HCT116 (cell line): Measurements from ENCODE around the gene ZACN. TPM values are rescaled to one million over a fixed set of nuclear protein-coding genes. Genes with fewer than 3 reads are reported as not detected.

Experiments used
- ATAC-seq: fragments of 200-7000 bp; cut with Tn5 transposase; 2 replicates; pipeline ENCODE4 v1.9.1; 2020; ENCODE audit warnings: mild to moderate bottlenecking, moderate library complexity
- BruUV-seq: library from RNA; stranded (reverse); fragments of 400-500 nt; replicated peaks from 2 replicates; lab custom pipeline; 2021; lab: Mats Ljungman, UMichigan
- CTCF ChIA-PET: fragments of 300-600 bp; sonication (Branson Sonifier 250); formaldehyde crosslinking; loops from one replicate; lab custom pipeline; 2021; ENCODE audit warnings: antibody characterized with exemption; lab: Charles Lee
- POLR2A ChIA-PET: fragments of 300-600, 350-600 bp; sonication (Branson Sonifier 250); formaldehyde crosslinking; loops from one replicate; lab custom pipeline; 2021; ENCODE audit warnings: antibody characterized with exemption; lab: Charles Lee
- RAD21 ChIA-PET, 2 experiments: fragments of 300-600 bp; sonication (Branson Sonifier 250); formaldehyde crosslinking; loops; one replicate each; lab custom pipeline; 2023; ENCODE audit warnings: low total read pairs in 2 of 2; ENCODE audit not compliant: uncharacterized antibody in 2 of 2, unreplicated experiment in 2 of 2, low non-redundant PET in 1 of 2; lab: Charles Lee
- DNase-seq: peaks from one replicate; pipeline ENCODE4 v3.0.0-alpha.2; 2010; ENCODE audit warnings: low read depth, low spot score
- H2AFZ ChIP-seq: fragments of 200-600 bp; shearing (Covaris generic), sonication (generic); 2 replicates; pipeline ENCODE4 v1.6.1; 2017; ENCODE audit warnings: low read depth, mixed run types, mixed read lengths, antibody characterized with exemption, low read length; ENCODE audit not compliant: poor library complexity, severe bottlenecking
- H3K27ac ChIP-seq: 2 replicates; pipeline ENCODE4 v1.5.1; 2012; ENCODE audit warnings: low read depth, low read length
- H3K27me3 ChIP-seq: fragments of 200-600 bp; sonication (generic); 2 replicates; pipeline ENCODE4 v1.6.1; 2016; ENCODE audit warnings: mixed run types, low read length, mixed read lengths; ENCODE audit not compliant: insufficient read depth
- H3K36me3 ChIP-seq, 2 experiments: fragments of 200-500 bp in 1 of 2; fragments of 200-600 bp in 1 of 2; sonication (Bioruptor generic) in 1 of 2; sonication (generic) in 1 of 2; 2 replicates each; pipeline versions ENCODE4 v1.5.1 to v1.6.1; 2014 to 2016; ENCODE audit warnings: low read length in 2 of 2, inconsistent platforms in 1 of 2, mixed read lengths in 1 of 2, mixed run types in 1 of 2; ENCODE audit not compliant: insufficient read depth in 2 of 2, control insufficient read depth in 1 of 2
- H3K4me1 ChIP-seq, 2 experiments: fragments of 200-600 bp in 1 of 2; sonication (generic) in 1 of 2; 2 replicates each; pipeline versions ENCODE4 v1.5.1 to v1.6.1; 2012 to 2017; ENCODE audit warnings: low read length in 2 of 2, inconsistent platforms in 1 of 2, mild to moderate bottlenecking in 1 of 2, mixed read lengths in 1 of 2, mixed run types in 1 of 2, moderate library complexity in 1 of 2; ENCODE audit not compliant: insufficient read depth in 2 of 2, control insufficient read depth in 1 of 2
- H3K4me2 ChIP-seq: fragments of 200-600 bp; sonication (generic); 2 replicates; pipeline ENCODE4 v1.6.1; 2017; ENCODE audit warnings: mixed run types, low read length, mixed read lengths
- H3K4me3 ChIP-seq, 2 experiments: fragments of 200-600 bp in 1 of 2; sonication (generic) in 1 of 2; replicated peaks in 1 of 2; 2 replicates each; pipeline ENCODE4 v1.5.1; 2011 to 2016; ENCODE audit warnings: low read length in 2 of 2, control low read depth in 1 of 2, low read depth in 1 of 2, mild to moderate bottlenecking in 1 of 2, mixed read lengths in 1 of 2, mixed run types in 1 of 2
- H3K79me2 ChIP-seq: fragments of 200-600 bp; sonication (generic); 2 replicates; pipeline ENCODE4 v1.6.1; 2017; ENCODE audit warnings: mild to moderate bottlenecking, mixed run types, low read length, moderate library complexity, mixed read lengths; ENCODE audit not compliant: insufficient read depth
- H3K9ac ChIP-seq: fragments of 200-600 bp; sonication (generic); 2 replicates; pipeline ENCODE4 v1.6.1; 2016; ENCODE audit warnings: low read length, mixed read lengths
- H3K9me2 ChIP-seq: fragments of 200-600 bp; sonication (generic), shearing (Covaris generic); 2 replicates; pipeline ENCODE4 v1.6.1; 2017; ENCODE audit warnings: mixed run types, mild to moderate bottlenecking, moderate library complexity; ENCODE audit not compliant: insufficient read depth
- H3K9me3 ChIP-seq, 2 experiments: fragments of 200-500 bp in 1 of 2; fragments of 200-600 bp in 1 of 2; sonication (Bioruptor generic) in 1 of 2; sonication (generic) in 1 of 2; 2 replicates each; pipeline ENCODE4 v1.6.1; 2014 to 2017; ENCODE audit warnings: low read length in 2 of 2, mixed read lengths in 2 of 2, inconsistent platforms in 1 of 2, low read depth in 1 of 2, mild to moderate bottlenecking in 1 of 2, mixed run types in 1 of 2, moderate library complexity in 1 of 2; ENCODE audit not compliant: control insufficient read depth in 1 of 2, insufficient read depth in 1 of 2
- H4K20me1 ChIP-seq: fragments of 200-600 bp; sonication (generic), shearing (Covaris generic); 2 replicates; pipeline ENCODE4 v1.6.1; 2017; ENCODE audit warnings: mixed run types, mild to moderate bottlenecking, moderate library complexity; ENCODE audit not compliant: insufficient read depth
- ATF3 ChIP-seq: IDR thresholded peaks from 2 replicates; pipeline ENCODE4 v1.6.1; 2012
- CEBPB ChIP-seq: IDR thresholded peaks from 2 replicates; pipeline ENCODE4 v1.6.1; 2012; ENCODE audit warnings: low read depth
- CTCF ChIP-seq, 3 experiments: fragments of 200-600 bp in 1 of 3; sonication (generic) in 1 of 3; IDR thresholded peaks in 2 of 3; conservative IDR thresholded peaks in 1 of 3; 2 replicates each; pipeline ENCODE4 v1.5.1; 2012 to 2017; ENCODE audit warnings: low read depth in 2 of 3, low read length in 2 of 3, antibody characterized with exemption in 1 of 3, borderline replicate concordance in 1 of 3, control low read depth in 1 of 3, mild to moderate bottlenecking in 1 of 3, mixed read lengths in 1 of 3, mixed run types in 1 of 3, moderate library complexity in 1 of 3; ENCODE audit not compliant: insufficient read depth in 1 of 3
- EGR1 ChIP-seq: IDR thresholded peaks from 2 replicates; pipeline ENCODE4 v1.6.1; 2012; ENCODE audit warnings: low read depth
- ELF1 ChIP-seq: IDR thresholded peaks from 2 replicates; pipeline ENCODE4 v1.6.1; 2012; ENCODE audit warnings: low read depth, borderline replicate concordance
- EZH2 ChIP-seq: fragments of 200-600 bp; sonication (generic); IDR thresholded peaks from 2 replicates; pipeline ENCODE4 v1.6.1; 2017; ENCODE audit warnings: antibody characterized with exemption, mixed run types
- EZH2phosphoT487 ChIP-seq: fragments of 200-600 bp; IDR thresholded peaks from 2 replicates; pipeline ENCODE4 v1.6.1; 2018; ENCODE audit warnings: antibody characterized with exemption, borderline replicate concordance
- JUND ChIP-seq: IDR thresholded peaks from 2 replicates; pipeline ENCODE4 v1.6.1; 2012
- POLR2A ChIP-seq: IDR thresholded peaks from 2 replicates; pipeline ENCODE4 v1.7.0; 2011; ENCODE audit warnings: borderline replicate concordance; ENCODE audit not compliant: insufficient read depth, insufficient read length; ENCODE audit errors: extremely low read depth
- POLR2AphosphoS5 ChIP-seq: IDR thresholded peaks from 2 replicates; pipeline ENCODE4 v1.6.1; 2011; ENCODE audit warnings: mild to moderate bottlenecking, low read depth, low read length, moderate library complexity
- RAD21 ChIP-seq: IDR thresholded peaks from 2 replicates; pipeline ENCODE4 v1.6.1; 2012; ENCODE audit warnings: low read depth, mild to moderate bottlenecking
- SIN3A ChIP-seq: IDR thresholded peaks from 2 replicates; pipeline ENCODE4 v1.6.1; 2012; ENCODE audit warnings: low read depth
- SRF ChIP-seq: IDR thresholded peaks from 2 replicates; pipeline ENCODE4 v1.6.1; 2012; ENCODE audit warnings: low read depth
- ZBTB33 ChIP-seq: IDR thresholded peaks from 2 replicates; pipeline ENCODE4 v1.6.1; 2011; ENCODE audit warnings: mild to moderate bottlenecking, low read length, moderate library complexity; ENCODE audit not compliant: insufficient replicate concordance; ENCODE audit errors: extremely low read depth
- ZFX ChIP-seq: fragments of 450-650 bp; IDR thresholded peaks from 2 replicates; pipeline ENCODE4 v1.6.1; 2017
- intact Hi-C: fragments of 100-400 bp; cut with micrococcal nuclease; formaldehyde crosslinking; loops from 2 replicates; pipeline ENCODE4 v1.10.0; 2022
- total RNA-seq: library from RNA; stranded (reverse); gene quantifications from one replicate; pipeline ENCODE4 v1.2.1, GENCODE V29; 2021; ENCODE audit not compliant: unreplicated experiment

The ZACN gene
- total RNA-seq, 1 experiment from 2014 or later, result not detected

GRCh38 chr17:76048025-76048605 is 30.9 kb upstream of the ZACN start:
- no peak for ATAC-seq
- Histone ChIP-seq H3K79me2 (peaks cover 27% of the 10 kb centered on the region), H4K20me1 (no peaks in the 10 kb centered on the region), H3K4me3 (no peak overlapping the region), H3K27ac (no peak overlapping the region), H3K9ac (no peak overlapping the region), H3K4me1 (peaks cover 17 to 19% of the 10 kb centered on the region in 2 experiments), H3K4me2 (no peak overlapping the region), H3K27me3 (no peaks in the 10 kb centered on the region), H3K9me2 (no peaks in the 10 kb centered on the region), H3K36me3 (peaks cover 74 to 77% of the 10 kb centered on the region in 2 experiments), H3K9me3 (no peaks in the 10 kb centered on the region), H2AFZ (no peak overlapping the region)
- CTCF ChIA-PET, result no interaction called here
- POLR2A ChIA-PET, result interaction anchor here (0.7 kb wide), 1 partner anchor 18 kb away, joined by 5 read pairs; no protein-coding TSS in a partner anchor
- TF ChIP-seq CEBPB (no peak), ELF1 (no peak), RAD21 (no peak), SRF (no peak), SIN3A (no peak), POLR2A (no peak), EZH2 (no peak), JUND (no peak), ZFX (no peak), CTCF (IDR thresholded peaks at IDR 0.05 in 2 of 3, conservative IDR thresholded peaks at IDR 0.05 in 1 of 3; ENCODE audit: borderline replicate concordance in 1 of 3, insufficient read depth in 1 of 3, low read depth in 2 of 3, low read length in 2 of 3) (no peak), EZH2phosphoT487 (no peak), ATF3 (no peak), ZBTB33 (no peak), EGR1 (no peak), POLR2AphosphoS5 (no peak)
- DNase-seq, result no peak
- no TSS peak for BruUV-seq
- RAD21 ChIA-PET, result no interaction called here
- intact Hi-C loops, result no loop called here
